GM12878 (cell line): Measurements from ENCODE around the gene ADPRS. TPM values are rescaled to one million over a fixed set of nuclear protein-coding genes. Genes with fewer than 3 reads are reported as not detected.
A peak's percentile ranks its signal among the peaks of the same experiment; 100 is the strongest.

Experiments
- ATAC-seq: fragments of 200-7000 bp; cut with Tn5 transposase; 3 replicates; pipeline ENCODE4 v1.9.1; 2020; ENCODE audit warnings: mild to moderate bottlenecking, moderate library complexity
- BruUV-seq: library from RNA; stranded (reverse); fragments of 400-500 nt; replicated peaks from 2 replicates; lab custom pipeline; 2021; lab: Mats Ljungman, UMichigan
- CTCF ChIA-PET: fragments of 300-600 bp; sonication (Branson Sonifier 250); formaldehyde crosslinking; extraction: SDS; loops from one replicate; lab custom pipeline; 2021; ENCODE audit warnings: inconsistent platforms; lab: Yijun Ruan, JAX
- POLR2A ChIA-PET: fragments of 350-600 bp; formaldehyde crosslinking; extraction: SDS; loops from one replicate; lab custom pipeline; 2021; ENCODE audit warnings: inconsistent platforms; lab: Charles Lee
- RAD21 ChIA-PET: fragments of 300-600 bp; sonication (Branson Sonifier 250); formaldehyde crosslinking; loops from one replicate; lab custom pipeline; 2023; ENCODE audit warnings: antibody characterized with exemption; ENCODE audit not compliant: unreplicated experiment; lab: Charles Lee
- SMC1A ChIA-PET: fragments of 300-600 bp; sonication (Branson Sonifier 250); formaldehyde crosslinking; loops from one replicate; lab custom pipeline; 2023; ENCODE audit not compliant: unreplicated experiment, uncharacterized antibody; lab: Charles Lee
- DNase-seq: peaks from one replicate; pipeline ENCODE4 v3.0.0-alpha.2; 2011; ENCODE audit warnings: low read depth, low spot score
- FAIRE-seq: peaks from 3 replicates; lab custom pipeline; 2011; peaks lifted over from hg19 to GRCh38; lab: Jason Lieb, UNC
- H2AFZ ChIP-seq: 2 replicates; pipeline ENCODE4 v1.6.0; 2011; ENCODE audit warnings: low read depth, low read length, control low read depth; ENCODE audit not compliant: control insufficient read depth
- H3K27ac ChIP-seq: 2 replicates; pipeline ENCODE4 v1.5.1; 2011; ENCODE audit warnings: control low read depth; ENCODE audit not compliant: control insufficient read depth, insufficient read depth
- H3K27me3 ChIP-seq, 2 experiments: replicated peaks in 1 of 2; 2 replicates each; pipeline versions ENCODE4 v1.6.0 to v1.6.1; 2011; ENCODE audit warnings: low read length in 1 of 2; ENCODE audit not compliant: control insufficient read depth in 2 of 2, insufficient read depth in 2 of 2
- H3K36me3 ChIP-seq, 2 experiments: 2 replicates each; pipeline ENCODE4 v1.5.1; 2011; ENCODE audit warnings: low read length in 1 of 2; ENCODE audit not compliant: control insufficient read depth in 2 of 2, insufficient read depth in 2 of 2
- H3K4me1 ChIP-seq: 2 replicates; pipeline ENCODE4 v1.6.1; 2011; ENCODE audit warnings: mild to moderate bottlenecking, low read length, moderate library complexity, mixed read lengths; ENCODE audit not compliant: control insufficient read depth, insufficient read depth
- H3K4me2 ChIP-seq: 2 replicates; pipeline ENCODE4 v1.6.0; 2011; ENCODE audit warnings: control low read depth; ENCODE audit not compliant: control insufficient read depth, insufficient read depth
- H3K4me3 ChIP-seq: fragments of 200-600 bp; sonication (generic); 2 replicates; pipeline ENCODE4 v1.5.1; 2016
- H3K79me2 ChIP-seq: 2 replicates; pipeline ENCODE4 v1.6.0; 2011; ENCODE audit warnings: low read length; ENCODE audit not compliant: control insufficient read depth, insufficient read depth
- H3K9ac ChIP-seq: 2 replicates; pipeline ENCODE4 v1.8.0; 2011; ENCODE audit warnings: low read length, control low read depth, mixed read lengths; ENCODE audit not compliant: control insufficient read depth, insufficient read depth
- H3K9me3 ChIP-seq: replicated peaks from 3 replicates; pipeline ENCODE4 v1.5.1; 2011; ENCODE audit warnings: mild to moderate bottlenecking, low read length; ENCODE audit not compliant: control insufficient read depth, insufficient read depth
- H4K20me1 ChIP-seq: 2 replicates; pipeline ENCODE4 v1.6.0; 2011; ENCODE audit not compliant: control insufficient read depth, insufficient read depth
- CHD1 ChIP-seq: IDR thresholded peaks from 2 replicates; pipeline ENCODE4 v1.6.1; 2012; ENCODE audit warnings: low read depth, low read length, improper control_type of control experiment
- HCFC1 ChIP-seq: fragments of 150-350 bp; IDR thresholded peaks from 2 replicates; pipeline ENCODE4 v1.6.1; 2014; ENCODE audit warnings: low read length
- MYB ChIP-seq: fragments of 150-350 bp; IDR thresholded peaks from 2 replicates; pipeline ENCODE4 v1.6.1; 2014; ENCODE audit warnings: mild to moderate bottlenecking, low read depth, low read length, borderline replicate concordance
- SIN3A ChIP-seq: IDR thresholded peaks from 2 replicates; pipeline ENCODE4 v1.6.1; 2012; ENCODE audit warnings: low read depth, low read length, improper control_type of control experiment
- STAT3 ChIP-seq: IDR thresholded peaks from 2 replicates; pipeline ENCODE4 v1.6.1; 2011; ENCODE audit warnings: low read depth, low read length, improper control_type of control experiment
- WGBS: methylation state at CpG from one replicate; pipeline ENCODE4 v1.1.6; 2016; ENCODE audit warnings: low lambda C conversion rate; ENCODE audit not compliant: insufficient replicate concordance, insufficient coverage; ENCODE audit errors: missing lambda C conversion rate; 5-methylcytosine and 5-hydroxymethylcytosine counted together
- in situ Hi-C: fragments of 300-500 bp; cut with MboI; formaldehyde crosslinking; loops from 9 replicates; pipeline ENCODE4 v1.14.3; 2018; ENCODE audit warnings: mixed read lengths
- intact Hi-C: fragments of 100-400 bp; cut with micrococcal nuclease; formaldehyde crosslinking; loops from one replicate; pipeline ENCODE4 v1.14.2; 2022; ENCODE audit not compliant: unreplicated experiment
- polyA plus RNA-seq, 11 experiments: library from polyadenylated mRNA; depleted of rRNA in 4 of 11; unstranded in 6 of 11; stranded (reverse) in 5 of 11; fragments of >200 nt; fragmentation: Nextera tagmentation in 4 of 11; fragmentation: Illumina TruSeq in 1 of 11; extraction: Ambion mirVana in 4 of 11; extraction: Trizol in 1 of 11; gene quantifications; 1 replicate in 1 of 11; 2 replicates in 10 of 11; pipeline versions ENCODE4 v1.2.1 to v1.2.3, GENCODE V29; 2011 to 2016; ENCODE audit warnings: inconsistent platforms in 2 of 11, missing spikeins in 2 of 11, low read depth in 1 of 11
- total RNA-seq, 4 experiments: library from RNA; depleted of rRNA in 3 of 4; stranded (reverse); fragments of >200 nt in 3 of 4; fragmentation: Illumina TruSeq in 1 of 4; extraction: Trizol in 1 of 4; gene quantifications; 2 replicates each; pipeline versions ENCODE4 v1.2.1 to v1.2.3, GENCODE V29; 2013 to 2021
- TF ChIP-seq, protein P1 (sequence below): IDR thresholded peaks from 2 replicates; pipeline ENCODE4 v1.6.1; 2011; ENCODE audit warnings: borderline replicate concordance, low read depth, mild to moderate bottlenecking, moderate library complexity, low read length; ENCODE audit not compliant: insufficient read depth, poor library complexity, severe bottlenecking

ADPRS gene
- total and polyA plus RNA-seq, 10 of the 15 experiments (the other 5 are each of a cell fraction or from before 2014, with no cell fraction given), result 7.6 to 57.6 (median 39.1) TPM

DNA sequence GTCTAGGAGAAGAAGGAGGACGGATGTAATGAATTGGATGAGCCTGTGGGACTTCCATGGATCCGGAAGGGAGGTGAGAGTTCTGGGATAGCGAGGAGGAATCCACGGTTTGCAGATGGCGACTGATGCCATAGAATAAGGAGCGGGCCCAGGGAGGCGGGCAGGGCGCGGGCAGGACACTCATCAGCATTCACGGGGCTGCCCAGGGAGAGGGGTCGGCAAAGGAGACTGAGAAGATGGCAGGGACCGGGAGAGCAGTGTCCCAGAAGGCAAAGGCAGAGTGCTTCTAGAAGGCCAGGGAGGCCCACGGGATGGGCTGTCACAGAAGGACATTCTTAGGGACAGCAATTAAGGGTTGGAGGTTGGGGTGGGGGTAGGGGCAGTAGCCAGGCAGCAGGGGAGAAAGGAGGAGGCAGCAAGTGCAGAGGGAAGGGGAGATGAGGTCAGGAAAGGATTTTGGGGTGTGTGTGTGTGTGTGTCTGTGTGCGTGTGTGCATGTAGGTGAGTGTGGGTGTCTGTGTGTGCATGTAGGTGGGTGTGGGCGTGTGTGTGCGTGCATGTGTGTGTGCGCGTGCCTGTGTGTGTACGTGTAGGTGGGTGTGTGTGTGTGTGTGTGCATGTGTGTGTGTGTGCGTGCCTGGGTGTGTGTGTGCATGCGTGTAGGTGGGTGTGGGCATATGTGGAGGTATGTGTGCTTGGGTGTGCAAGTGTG lies 37.5 kb downstream of the ADPRS start:
- Histone ChIP-seq H3K27me3 (peaks cover 4 to 11% of the 10 kb centered on the region in 2 experiments; a peak in 3 of 4 replicates), H4K20me1 (no peaks in the 10 kb centered on the region; the same call in 1 of the 2 replicates), H3K27ac (no peak overlapping the region), H3K4me2 (no peak overlapping the region), H3K79me2 (no peaks in the 10 kb centered on the region), H2AFZ (no peak overlapping the region), H3K36me3 (no peaks in the 10 kb centered on the region), H3K9me3 (no peaks in the 10 kb centered on the region), H3K9ac (no peak overlapping the region), H3K4me1 (peaks cover 11% of the 10 kb centered on the region), H3K4me3 (no peak overlapping the region)
- ChIA-PET POLR2A (interaction anchor here (0.6 kb wide), 1 partner anchor 1348 kb away, joined by 3 read pairs; no protein-coding TSS in a partner anchor), RAD21 (no interaction called here), CTCF (no interaction called here), SMC1A (no interaction called here)
- ATAC-seq (no peak), FAIRE-seq (no peak), DNase-seq (no peak)
- in situ Hi-C loops (no loop called here), intact Hi-C loops (no loop called here)
- WGBS, result 74% methylated on average over 21 of the region's 21 CpGs
- BruUV-seq, result no TSS peak
- TF ChIP-seq SIN3A, result no peak
- no peak for TF ChIP-seq MYB
- TF ChIP-seq STAT3, result no peak
- TF ChIP-seq, protein P1, sequence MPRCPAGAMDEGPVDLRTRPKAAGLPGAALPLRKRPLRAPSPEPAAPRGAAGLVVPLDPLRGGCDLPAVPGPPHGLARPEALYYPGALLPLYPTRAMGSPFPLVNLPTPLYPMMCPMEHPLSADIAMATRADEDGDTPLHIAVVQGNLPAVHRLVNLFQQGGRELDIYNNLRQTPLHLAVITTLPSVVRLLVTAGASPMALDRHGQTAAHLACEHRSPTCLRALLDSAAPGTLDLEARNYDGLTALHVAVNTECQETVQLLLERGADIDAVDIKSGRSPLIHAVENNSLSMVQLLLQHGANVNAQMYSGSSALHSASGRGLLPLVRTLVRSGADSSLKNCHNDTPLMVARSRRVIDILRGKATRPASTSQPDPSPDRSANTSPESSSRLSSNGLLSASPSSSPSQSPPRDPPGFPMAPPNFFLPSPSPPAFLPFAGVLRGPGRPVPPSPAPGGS, result peak; percentile 81
- no peak for TF ChIP-seq CHD1
- no peak for TF ChIP-seq HCFC1
